ENCODE measurements around the gene PIP5K1B. TPM values are rescaled to one million over a fixed set of nuclear protein-coding genes. Genes with fewer than 3 reads are reported as not detected.

Gene PIP5K1B
- total and polyA plus RNA-seq, 2 donors (not counting 3 experiments of a cell fraction or from before 2014, with no cell fraction given), result 0.27 TPM; not detected in 1

DNA sequence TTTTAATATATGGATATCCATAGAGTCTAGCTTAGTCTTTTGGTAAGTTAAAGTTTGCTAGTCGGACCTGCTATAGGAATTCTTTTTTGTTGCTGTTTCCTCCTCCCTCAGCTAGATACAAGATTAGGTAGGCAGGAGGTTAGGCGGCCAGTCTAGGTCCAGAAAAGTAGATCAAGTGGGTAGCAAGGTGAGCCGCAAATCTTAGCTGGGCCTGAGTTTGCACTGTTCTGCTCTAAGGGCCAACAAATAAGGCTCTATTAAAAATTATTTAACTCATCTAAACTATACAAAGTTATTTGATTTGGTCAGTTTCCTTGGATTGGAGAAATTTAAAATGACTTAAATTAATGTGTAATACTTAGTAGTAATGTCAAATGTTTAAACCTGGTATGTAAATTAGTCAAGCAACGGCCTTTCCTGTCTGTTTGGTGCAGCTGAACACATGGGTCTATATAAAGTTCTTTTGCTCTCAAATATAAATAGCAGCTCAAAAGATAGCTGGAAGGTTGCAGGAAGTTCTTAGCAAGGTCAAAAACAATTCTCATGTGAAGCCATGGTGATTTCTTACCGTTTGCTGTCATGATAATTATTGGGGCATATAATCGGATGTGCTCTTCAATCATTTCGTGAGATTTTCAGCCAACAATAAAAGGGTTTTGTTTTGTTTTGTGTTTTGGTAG lies 236.9 kb downstream of the PIP5K1B start:
- Histone ChIP-seq H3K36me3 (ENCODE audit: control insufficient read depth in 2 of 2, extremely low read depth in 1 of 2, insufficient read depth in 2 of 2, low read length in 2 of 2) (no peaks in the 10 kb centered on the region), H3K27ac (ENCODE audit: insufficient read depth, low read depth, low read length) (no peak overlapping the region), H3K4me1 (ENCODE audit: control insufficient read depth, extremely low read depth, insufficient read depth, low read length) (no peaks in the 10 kb centered on the region), H3K9me3 (replicated peaks; ENCODE audit: control insufficient read depth, insufficient read depth, low read length) (no peaks in the 10 kb centered on the region), H4K20me1 (replicated peaks; ENCODE audit: control insufficient read depth, extremely low read depth, insufficient read depth, low read length) (no peaks in the 10 kb centered on the region), H2AFZ (ENCODE audit: low read depth, low read length) (no peak overlapping the region), H3K79me2 (ENCODE audit: control insufficient read depth, insufficient read depth, low read length) (no peaks in the 10 kb centered on the region), H3K9ac (replicated peaks; ENCODE audit: extremely low read depth, insufficient read depth, low read length) (no peak overlapping the region), H3K4me3 (replicated peaks in 1 of 3; ENCODE audit: insufficient read depth in 1 of 3, low read depth in 1 of 3, low read length in 3 of 3) (no peak overlapping the region), H3K4me2 (ENCODE audit: insufficient read depth, low read length) (no peak overlapping the region), H3K27me3 (ENCODE audit: control insufficient read depth in 2 of 2, insufficient read depth in 2 of 2, low read length in 2 of 2) (no peaks in the 10 kb centered on the region), H3K9me1 (replicated peaks; ENCODE audit: control insufficient read depth, extremely low read depth, insufficient read depth, low read length) (no peaks in the 10 kb centered on the region)
- dilution Hi-C loops (cut with MboI; ENCODE audit: extremely low pct_ligation_motif_present, low sequenced_read_pairs), result no loop called here
- intact Hi-C loops (cut with micrococcal nuclease), result no loop called here
- DNase-seq (ENCODE audit: low read depth, low spot score) (no peak), FAIRE-seq (no peak)
- POLR2A ChIA-PET, result no interaction called here
- CTCF ChIA-PET, result interaction anchor here (1.1 kb wide), 1 partner anchor 9 kb away, joined by 4 read pairs; no protein-coding TSS in a partner anchor
- no peak for TF ChIP-seq FOS (IDR thresholded peaks at IDR 0.05; ENCODE audit: borderline replicate concordance, insufficient read depth, low read length)
- TF ChIP-seq, protein P1, sequence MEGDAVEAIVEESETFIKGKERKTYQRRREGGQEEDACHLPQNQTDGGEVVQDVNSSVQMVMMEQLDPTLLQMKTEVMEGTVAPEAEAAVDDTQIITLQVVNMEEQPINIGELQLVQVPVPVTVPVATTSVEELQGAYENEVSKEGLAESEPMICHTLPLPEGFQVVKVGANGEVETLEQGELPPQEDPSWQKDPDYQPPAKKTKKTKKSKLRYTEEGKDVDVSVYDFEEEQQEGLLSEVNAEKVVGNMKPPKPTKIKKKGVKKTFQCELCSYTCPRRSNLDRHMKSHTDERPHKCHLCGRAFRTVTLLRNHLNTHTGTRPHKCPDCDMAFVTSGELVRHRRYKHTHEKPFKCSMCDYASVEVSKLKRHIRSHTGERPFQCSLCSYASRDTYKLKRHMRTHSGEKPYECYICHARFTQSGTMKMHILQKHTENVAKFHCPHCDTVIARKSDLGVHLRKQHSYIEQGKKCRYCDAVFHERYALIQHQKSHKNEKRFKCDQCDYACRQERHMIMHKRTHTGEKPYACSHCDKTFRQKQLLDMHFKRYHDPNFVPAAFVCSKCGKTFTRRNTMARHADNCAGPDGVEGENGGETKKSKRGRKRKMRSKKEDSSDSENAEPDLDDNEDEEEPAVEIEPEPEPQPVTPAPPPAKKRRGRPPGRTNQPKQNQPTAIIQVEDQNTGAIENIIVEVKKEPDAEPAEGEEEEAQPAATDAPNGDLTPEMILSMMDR (IDR thresholded peaks at IDR 0.05; ENCODE audit: extremely low read depth in 1 of 2, insufficient read depth in 1 of 2, low read depth in 1 of 2, low read length in 2 of 2), result no peak
- no peak for TF ChIP-seq GATA2 (IDR thresholded peaks at IDR 0.05; ENCODE audit: insufficient read depth, insufficient read length, low read depth, low read length)
- TF ChIP-seq MYC (IDR thresholded peaks at IDR 0.05; ENCODE audit: low read depth, low read length), result no peak
- TF ChIP-seq, protein P2, sequence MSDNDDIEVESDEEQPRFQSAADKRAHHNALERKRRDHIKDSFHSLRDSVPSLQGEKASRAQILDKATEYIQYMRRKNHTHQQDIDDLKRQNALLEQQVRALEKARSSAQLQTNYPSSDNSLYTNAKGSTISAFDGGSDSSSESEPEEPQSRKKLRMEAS (IDR thresholded peaks at IDR 0.05; ENCODE audit: insufficient read depth, insufficient read length), result no peak
- no peak for TF ChIP-seq JUN (IDR thresholded peaks at IDR 0.05; ENCODE audit: borderline replicate concordance, insufficient read depth, insufficient read length, low read depth)
- TF ChIP-seq POLR2A (IDR thresholded peaks at IDR 0.05; ENCODE audit: low read depth, low read length), result no peak
- TF ChIP-seq EZH2 (IDR thresholded peaks at IDR 0.05; ENCODE audit: borderline replicate concordance, low read depth, low read length, severe bottlenecking), result no peak
- TF ChIP-seq POLR2AphosphoS5 (IDR thresholded peaks at IDR 0.05; ENCODE audit: insufficient read depth, low read depth, low read length), result no peak
- no TSS peak for BruUV-seq (replicated peaks)
